A673 (cell line): ENCODE results near the gene PRKCA.

Experiments
- CTCF ChIP-seq: fragments of 300-800, 200-600 bp; sonication (generic); conservative IDR thresholded peaks from 2 replicates; pipeline ENCODE4 v1.5.1; 2017; ENCODE audit warnings: low read depth, mild to moderate bottlenecking, antibody characterized with exemption, low read length, moderate library complexity, mixed read lengths
- EZH2 ChIP-seq: fragments of 200-600 bp; sonication (generic); IDR thresholded peaks from 2 replicates; pipeline ENCODE4 v1.6.1; 2017; ENCODE audit warnings: borderline replicate concordance, low read depth, mild to moderate bottlenecking, mixed read lengths, antibody characterized with exemption, low read length; ENCODE audit not compliant: poor library complexity, severe bottlenecking

- TF ChIP-seq CTCF = no peak
- no peak for TF ChIP-seq EZH2
Measured at GRCh38 chr17:66488864-66489263, 186.5 kb downstream of the PRKCA start.
